Renal cortex interstitium (tissue), 11 donors: ENCODE data around the gene ZNG1B. TPM values are rescaled to one million over a fixed set of nuclear protein-coding genes. Genes with fewer than 3 reads are reported as not detected.
A peak's percentile ranks its signal among the peaks of the same experiment; 100 is the strongest.
"Not testable (repeated sequence)": the region's sequence is repeated elsewhere in the genome, so short reads cannot be mapped to it uniquely, and the experiment has no call there.

Experiments used
- DNase-seq, 11 donors: peaks; one replicate each; pipeline ENCODE4 v3.0.0-alpha.2; 2013; ENCODE audit warnings: low read depth in 9 of 11, low spot score in 4 of 11; ENCODE audit errors: extremely low read depth in 1 of 11
- polyA plus RNA-seq, 3 donors: library from polyadenylated mRNA; unstranded; fragments of 120-200 nt; gene quantifications; one replicate each; pipeline ENCODE4 v1.2.1, GENCODE V29; 2013; ENCODE audit not compliant: insufficient read length in 3 of 3

Gene ZNG1B
- polyA plus RNA-seq, 3 donors, result 49.2 to 57.1 (median 51.3) TPM

DNA sequence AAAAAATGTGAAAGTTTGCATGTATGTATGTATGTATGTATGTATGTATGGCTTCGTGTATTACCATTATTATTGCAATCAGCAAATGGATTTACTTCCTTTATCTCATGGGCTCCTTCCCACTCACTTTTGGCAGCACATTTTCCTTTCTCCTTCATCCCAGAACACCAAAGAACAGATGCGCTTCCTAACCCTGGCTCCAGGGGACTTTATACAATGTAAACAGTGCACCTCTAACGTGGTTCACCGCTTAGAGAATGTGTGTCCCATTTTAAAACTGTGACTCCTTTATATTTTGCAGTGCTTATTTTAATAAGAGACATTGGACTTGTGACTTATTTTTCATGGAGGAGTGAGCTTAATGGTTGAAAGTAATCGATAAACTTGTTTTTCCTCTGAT lies 90.6 kb downstream of the ZNG1B start:
- not testable (repeated sequence) for DNase-seq

DNA sequence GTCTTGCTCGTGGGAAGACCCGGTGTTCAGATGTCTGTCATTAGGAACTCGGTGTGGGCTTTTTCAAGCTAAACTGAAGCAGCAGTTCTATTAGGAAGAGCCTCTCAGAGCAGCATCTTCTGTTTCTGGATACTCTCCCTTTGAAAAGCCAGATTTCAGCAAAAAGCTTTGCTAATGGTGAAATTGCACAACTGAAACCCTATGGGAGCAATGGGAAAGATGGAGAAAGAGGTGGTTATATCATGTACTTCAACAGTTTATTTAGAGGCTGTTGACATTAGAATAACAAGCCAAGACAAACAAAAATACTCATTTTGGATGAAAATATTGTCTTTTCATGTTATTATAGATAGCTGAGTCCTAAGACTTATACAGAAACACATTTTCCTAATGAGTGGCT lies 91.4 kb downstream of the ZNG1B start:
- DNase-seq, result not testable (repeated sequence)

DNA sequence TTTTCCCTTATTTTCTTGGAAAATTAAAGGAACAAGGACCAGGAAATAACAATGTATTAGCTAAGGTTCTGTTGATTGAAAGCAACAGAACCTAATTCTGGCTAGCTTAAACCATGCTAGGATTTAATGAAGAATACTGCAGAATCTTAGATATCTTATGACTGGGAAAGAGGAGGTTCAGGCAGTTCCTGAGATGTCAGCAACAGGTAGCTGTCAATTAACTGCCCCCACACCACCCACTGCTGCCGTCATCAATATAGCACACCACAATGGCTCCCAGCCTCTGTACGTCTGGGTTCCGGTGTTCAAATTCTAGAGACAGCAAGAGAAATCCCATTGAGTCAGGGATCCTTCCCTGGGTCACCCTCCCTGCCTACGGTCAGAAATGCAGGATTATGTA lies 95.5 kb downstream of the ZNG1B start:
- DNase-seq, result not testable (repeated sequence)

DNA sequence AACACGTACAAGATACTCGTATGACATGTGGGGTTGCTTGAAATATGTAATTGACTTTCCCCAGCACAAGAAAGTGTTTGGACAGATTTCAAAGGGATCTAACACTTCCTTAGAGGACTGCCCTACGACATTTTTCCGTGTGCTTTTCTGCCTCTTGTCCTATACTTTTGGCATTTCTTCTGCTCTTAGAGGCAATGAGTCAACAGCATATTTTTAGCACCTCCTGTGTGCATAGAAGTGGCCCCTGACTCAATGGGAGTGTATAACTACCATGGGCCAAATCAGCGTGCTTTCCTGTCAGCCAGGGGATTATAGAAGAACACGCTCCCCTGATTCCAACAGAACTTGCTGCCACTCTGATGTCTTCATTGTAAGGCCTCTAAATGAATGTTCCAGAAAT lies 99.1 kb downstream of the ZNG1B start:
- not testable (repeated sequence) for DNase-seq

DNA sequence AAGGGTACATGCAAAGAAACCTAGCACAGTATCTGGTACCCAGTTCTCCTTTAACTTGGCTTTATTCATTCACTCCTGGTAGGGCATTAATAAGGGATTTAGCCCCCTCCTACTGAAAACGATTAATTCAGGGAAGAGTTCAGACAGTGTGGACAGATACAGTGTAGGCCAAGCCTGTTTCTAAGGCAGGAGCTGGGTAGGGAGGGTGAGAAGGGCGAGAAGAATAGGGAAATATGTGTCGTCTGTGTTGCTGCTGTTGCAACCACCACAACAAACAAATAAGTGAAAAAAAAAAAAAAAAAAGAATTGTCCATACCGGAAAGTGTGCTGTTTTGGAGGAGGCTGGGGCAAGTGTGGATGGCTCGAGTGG lies 103.3 kb downstream of the ZNG1B start:
- DNase-seq, result not testable (repeated sequence)

DNA sequence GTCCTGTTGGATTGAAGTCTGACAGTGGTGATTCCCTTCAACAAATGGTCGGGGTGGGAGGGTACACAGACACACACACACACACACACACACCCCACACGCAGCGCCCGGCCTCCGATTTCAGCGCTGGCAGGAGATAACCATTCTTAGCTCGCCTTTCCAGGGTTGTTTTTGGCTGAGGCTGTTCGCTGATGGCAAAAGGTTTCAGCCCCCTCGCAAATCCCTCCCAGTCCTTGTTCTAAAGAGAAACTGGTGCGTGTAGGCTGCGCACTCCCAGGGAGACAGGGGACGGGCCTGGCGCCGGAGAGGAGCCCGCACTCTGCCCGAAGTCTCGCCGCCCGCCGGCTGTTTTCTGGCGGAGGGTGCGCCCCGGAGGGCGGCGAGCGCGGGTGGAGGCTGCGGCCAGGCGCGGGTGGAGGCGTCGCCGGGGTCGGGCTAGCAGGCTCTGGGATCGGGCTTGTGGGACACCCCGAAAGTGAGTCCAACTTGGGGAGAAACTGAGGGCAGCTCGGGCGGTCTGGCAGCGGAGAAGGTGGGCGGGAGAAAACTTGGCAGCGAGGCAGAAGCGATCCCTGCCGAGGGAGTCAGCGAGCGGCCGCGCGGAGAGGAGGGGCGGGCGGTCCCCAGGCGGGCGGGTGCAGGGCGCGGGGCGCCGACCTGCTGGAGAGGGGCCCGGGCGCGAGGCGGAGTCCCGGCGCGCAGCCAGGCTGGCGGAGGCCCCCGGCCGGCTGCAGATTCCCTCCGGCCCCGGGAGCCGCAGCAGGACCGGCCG lies 103.9 kb downstream of the ZNG1B start:
- peak in 2 of 11 donors; percentile 23 to 24 for DNase-seq

DNA sequence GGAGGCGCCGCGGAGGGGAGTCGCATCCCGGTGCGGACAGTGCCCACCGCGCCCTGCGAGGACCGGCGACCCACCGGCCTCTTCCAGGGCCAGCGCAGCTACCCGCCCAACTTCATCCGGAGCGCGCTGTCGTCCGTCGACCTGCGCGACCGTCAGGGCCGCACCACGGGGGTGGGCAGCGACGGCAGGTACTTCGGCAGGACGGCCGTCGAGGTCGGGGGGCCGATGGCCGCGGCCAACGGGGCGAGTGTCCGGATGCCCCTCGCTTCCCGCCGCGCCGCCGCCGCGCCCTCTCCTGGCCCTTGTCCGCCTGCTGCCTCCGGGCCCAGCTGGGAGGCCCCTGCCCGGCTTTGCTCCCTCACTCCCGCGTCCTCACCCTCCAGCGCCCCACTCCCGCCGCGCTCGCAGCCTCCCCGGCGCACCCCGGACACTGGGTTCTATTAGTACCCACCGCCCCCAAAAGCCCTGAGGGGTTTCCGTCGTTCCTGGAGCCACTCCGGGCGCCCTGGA lies 104.5 kb downstream of the ZNG1B start:
- peak in 1 of 11 donors; percentile 2 for DNase-seq

DNA sequence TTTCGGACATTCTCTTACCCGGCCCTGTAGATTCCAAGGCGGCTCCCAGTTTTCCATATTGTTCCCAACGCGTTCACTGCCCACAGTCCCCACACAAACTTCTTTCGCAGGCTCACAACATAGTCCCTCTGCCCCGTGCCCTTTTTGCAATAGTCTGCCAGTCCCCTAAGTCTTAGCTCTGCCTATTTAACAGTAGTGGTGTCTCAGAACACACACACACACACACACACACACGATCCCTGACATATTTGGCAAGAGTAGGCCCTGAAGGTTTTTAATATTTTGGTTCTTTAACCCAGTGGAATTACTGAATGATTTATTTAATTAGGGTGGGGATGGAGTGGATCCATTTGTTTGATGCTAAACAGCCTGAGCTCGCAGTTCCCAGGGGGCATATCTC lies 105.0 kb downstream of the ZNG1B start:
- not testable (repeated sequence) for DNase-seq

Other genes with a start within 250 kb of the ZNG1B start
- gene PAX8, start 158.8 kb upstream of the ZNG1B start, polyA plus RNA-seq, result 100 to 1,000 TPM; 297 to 665 (median 302) TPM
- under 1 TPM; 0.11 to 0.39 (median 0.19) TPM for gene FOXD4L1, start 61.0 kb downstream of the ZNG1B start, polyA plus RNA-seq
- 10 to 100 TPM; 45.6 to 74.1 (median 45.9) TPM for gene RABL2A, start 189.6 kb downstream of the ZNG1B start, polyA plus RNA-seq